ENCODE results near the gene GNAS-AS1.

Gene GNAS-AS1

DNA sequence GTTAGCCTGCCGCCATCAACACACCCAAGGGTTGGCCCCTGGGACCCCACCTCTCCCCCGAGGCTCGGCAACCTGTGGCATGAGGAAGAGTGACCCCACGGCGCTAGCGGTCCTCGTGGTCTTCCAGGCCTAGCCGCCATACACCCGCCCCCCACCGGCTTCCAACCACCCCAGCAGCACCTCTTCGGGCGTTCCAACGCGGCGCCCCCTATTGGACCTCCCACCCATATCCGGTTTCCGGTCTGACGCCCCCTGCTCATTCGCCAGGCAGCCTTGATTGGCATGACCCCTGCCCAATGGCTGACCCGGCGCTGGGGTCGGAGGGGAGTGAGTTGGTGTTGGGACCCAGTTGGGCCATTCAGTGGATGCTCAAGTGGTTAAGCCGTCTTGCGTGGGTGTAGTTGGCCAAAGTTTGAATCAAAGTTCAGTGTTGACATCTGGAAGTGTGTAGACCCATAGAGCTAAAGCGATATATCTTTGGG is at the start of gene GNAS-AS1:
Gene GNAS-AS1 (minus strand): TSS at position 210 of the 482 bp plus-strand sequence.
- DNase-seq: peak; percentile 94

DNA sequence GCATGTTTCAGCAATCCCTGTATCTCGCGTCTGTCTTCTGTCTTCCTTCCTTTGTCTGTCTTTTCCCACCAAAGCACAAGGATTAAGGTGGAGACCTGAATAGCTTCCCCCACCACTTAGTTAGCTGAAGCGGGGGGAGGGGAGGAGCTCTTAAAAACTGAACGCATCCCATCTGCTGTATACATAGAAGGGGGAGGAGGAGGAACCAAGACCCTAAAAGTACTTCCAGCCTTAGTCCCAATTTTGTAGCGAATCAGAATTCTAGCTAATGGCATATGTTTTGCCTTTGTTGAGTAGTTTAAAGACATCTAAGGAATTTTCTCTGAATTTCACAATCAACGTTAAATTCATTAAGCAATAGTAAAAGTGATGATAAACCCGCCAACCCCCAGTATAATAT is 49.7 kb upstream of the GNAS-AS1 start:
- no peak for DNase-seq

DNA sequence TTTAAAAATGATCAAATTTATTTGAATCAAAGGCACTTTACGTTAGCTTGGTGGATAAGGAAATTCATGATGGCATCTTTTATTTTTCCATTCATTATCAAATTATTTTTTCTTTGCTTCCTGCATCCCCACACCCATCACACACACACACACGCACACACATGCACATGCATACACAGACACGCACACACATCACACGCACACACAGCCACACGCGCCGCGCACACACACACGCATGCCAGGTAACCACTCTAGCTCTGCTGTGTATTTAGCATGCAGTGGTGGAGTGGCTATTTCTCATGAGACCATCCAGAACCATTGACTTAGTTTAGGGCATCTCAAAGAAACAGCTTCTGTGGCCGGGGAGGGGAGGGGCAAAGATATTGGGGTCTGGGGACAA is 48.8 kb upstream of the GNAS-AS1 start:
- DNase-seq: no peak

DNA sequence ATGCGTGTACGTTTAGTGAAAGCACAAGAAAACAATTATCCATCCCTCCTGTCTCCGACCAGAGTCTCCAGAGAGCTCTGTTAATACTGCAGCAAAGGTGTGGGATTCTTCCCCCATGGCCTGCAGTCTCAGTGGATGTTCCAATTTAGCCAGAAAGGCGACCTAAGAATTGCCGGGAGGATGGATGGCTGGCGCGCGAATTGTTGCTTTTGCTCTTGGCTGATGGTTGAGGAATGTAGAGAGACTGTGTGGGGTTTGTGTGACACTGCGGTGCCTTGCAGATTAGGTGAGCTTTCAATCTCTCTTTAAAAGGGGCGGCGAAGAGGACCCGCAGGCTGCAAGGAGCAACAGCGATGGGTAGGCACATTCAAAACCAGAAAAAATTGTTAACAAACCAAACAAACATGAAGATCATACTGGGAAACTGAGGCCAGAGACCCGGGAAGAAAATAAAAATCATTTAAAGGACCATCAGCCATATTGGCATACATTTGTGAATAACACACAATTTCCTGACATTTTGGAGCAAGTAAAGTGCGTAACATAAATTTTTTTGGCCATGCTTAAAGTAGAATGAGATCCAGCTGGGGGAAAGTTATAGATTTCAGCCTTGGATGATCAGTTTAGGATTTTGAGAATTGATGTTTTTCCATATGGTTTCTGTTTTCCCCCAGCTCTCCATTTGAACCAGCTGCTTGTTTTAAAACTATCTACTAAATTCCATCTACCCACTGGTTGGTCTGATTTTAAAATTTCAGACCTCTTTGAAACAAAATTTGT is 48.1 kb upstream of the GNAS-AS1 start:
- peak; percentile 59 for DNase-seq

DNA sequence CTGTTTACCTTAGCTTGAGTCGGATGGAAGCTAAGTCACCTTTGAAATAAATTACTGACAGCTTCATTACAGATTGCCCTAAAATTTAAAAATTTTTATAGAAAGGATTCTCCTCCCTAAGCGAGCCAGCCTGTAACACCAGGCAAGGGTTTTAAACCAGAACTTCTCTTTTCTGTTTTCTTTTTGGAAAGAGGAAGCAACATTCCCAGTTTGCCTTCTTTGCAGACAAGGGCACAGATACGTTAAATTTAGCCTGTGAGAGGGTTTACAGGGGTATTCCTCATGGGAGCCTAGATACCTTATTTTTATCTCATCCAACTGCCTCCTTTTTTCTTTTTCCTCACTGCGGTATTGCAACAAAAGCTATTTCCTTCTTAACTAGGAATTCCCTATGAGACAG is 46.8 kb upstream of the GNAS-AS1 start:
- DNase-seq: no peak

DNA sequence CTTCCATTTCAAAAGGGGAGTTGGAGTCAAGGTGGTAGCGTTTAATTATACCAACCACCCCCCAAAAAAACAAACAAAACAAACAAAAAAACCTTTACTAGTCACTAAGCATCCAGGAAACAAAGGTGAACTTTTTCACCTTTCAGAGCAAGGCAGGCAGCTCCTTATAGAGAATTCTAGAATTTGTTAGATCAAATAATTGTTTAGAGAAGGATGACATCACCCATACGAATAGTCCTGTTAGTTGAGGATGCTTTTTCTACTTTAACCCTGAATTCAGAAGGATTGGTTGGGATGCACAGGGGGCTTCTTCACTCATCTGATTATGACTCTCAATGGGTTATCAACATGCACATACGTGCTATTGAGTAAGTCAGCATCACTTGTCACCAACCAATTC is 46.1 kb upstream of the GNAS-AS1 start:
- DNase-seq: no peak

DNA sequence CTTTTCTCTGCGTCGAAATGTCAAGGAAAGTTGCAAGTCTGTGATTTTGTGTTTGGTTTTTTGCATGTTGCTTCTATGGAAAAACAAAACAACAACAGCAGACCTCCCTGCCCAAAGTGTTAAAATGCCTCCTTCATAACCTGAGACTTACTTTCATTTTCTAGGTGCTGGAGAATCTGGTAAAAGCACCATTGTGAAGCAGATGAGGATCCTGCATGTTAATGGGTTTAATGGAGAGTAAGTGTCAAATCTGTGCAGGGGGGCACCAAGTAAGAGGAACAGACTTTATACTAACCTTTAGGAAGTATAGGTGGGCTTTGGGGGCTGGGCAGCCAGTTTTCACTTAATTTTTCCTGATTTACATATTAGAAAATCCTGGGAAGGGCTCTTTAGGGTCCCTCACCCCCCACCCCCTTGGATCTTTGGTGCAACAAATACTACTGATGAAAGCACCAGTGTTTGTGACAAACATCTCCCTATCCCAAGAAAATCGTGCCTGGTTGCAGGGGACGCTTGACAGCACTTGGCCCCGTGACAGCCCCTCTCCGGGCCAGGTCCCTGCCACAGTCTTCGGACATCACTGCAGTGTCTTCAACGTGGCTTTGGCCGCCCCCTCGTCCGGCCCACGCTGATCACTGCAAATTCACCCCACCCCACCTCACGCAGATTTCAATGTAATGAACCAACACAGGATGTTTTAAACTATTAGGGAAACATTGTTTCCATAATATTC is 44.9 kb upstream of the GNAS-AS1 start:
- DNase-seq: no peak

DNA sequence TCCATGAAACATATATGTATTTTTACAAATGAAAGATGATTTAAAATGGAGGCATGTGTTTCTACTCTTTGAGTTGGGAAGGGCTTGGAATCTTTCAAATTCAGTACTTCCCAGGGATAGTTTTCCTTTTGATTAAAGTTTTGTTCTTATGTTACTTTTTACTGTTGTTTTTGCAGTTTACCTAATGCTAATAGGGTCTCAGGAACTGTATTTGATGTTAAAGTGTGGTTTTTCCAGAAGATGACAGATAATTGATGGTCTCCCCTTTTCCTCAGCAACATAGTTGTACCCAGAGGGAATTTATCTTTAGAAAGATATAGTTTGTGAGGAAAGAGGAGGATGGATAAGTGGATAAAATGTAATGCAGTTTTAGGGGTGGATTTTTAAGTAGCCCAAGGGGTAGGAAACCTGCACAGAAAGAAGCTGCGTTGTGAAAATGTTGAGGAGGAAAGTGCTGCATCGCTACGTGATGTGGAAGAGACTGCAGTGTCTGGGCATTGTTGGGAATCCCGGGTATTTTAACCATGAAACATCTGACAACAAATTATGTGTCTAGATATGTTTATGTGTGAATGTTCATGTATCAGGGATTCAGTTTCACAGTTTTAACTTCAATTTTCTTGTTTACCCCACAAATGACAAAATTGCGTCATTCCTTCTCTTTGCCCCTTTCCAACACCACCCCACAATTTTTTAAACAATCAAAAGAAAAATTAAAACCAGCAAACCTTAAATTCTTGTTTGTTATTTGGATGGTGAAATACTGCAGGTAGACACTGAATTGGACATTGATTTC is 44.1 kb upstream of the GNAS-AS1 start:
- no peak for DNase-seq

DNA sequence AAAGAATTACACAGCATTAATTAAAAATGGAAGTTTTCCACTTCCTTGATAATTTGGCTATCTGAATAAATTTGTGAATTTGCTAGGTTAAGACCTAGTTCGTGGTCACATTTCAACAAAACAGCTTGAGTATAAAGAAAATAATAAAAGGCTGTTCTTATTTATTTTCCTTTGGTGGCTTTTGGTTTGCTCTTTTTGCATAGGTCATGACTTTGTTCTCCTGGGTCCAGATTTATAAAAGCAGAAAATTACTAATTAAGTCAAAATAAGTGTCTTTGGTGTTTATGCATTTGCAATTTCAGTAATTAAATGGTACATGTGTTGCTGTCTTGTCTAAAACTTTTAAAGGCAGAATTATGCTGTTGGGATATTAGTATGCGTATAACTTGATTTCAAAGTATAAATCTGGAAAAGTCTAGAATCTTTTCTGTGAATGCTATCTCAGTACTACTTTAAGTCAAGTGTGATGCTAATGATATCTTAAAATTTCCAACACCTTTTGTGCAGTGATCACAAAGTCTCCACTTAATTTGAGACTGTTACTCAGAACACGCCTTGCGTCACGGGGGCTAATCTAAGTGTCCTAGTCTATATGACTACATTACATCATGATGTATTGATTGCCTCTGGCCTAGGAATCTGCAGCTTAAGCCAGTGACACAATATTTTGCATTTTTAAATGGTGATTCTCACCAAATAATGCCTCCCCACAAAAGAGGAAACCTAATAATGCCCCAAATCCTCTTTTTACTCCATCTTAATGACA is 42.8 kb upstream of the GNAS-AS1 start:
- peak; percentile 70 for DNase-seq

DNA sequence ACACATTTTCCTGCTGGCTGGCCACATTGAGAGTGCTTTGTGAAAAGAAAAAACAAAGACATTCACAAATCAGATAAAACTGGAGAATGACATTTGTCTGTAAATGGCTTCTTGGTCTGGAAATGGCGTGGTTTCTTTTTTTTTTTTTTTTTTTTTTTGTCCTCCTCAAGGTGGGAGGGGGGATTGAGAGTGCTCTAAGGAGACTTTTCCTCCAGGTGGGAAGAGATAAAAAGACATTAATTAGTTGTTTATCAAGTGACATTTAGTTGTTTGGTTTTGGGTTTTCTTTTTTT is 42.2 kb upstream of the GNAS-AS1 start:
- no peak for DNase-seq

DNA sequence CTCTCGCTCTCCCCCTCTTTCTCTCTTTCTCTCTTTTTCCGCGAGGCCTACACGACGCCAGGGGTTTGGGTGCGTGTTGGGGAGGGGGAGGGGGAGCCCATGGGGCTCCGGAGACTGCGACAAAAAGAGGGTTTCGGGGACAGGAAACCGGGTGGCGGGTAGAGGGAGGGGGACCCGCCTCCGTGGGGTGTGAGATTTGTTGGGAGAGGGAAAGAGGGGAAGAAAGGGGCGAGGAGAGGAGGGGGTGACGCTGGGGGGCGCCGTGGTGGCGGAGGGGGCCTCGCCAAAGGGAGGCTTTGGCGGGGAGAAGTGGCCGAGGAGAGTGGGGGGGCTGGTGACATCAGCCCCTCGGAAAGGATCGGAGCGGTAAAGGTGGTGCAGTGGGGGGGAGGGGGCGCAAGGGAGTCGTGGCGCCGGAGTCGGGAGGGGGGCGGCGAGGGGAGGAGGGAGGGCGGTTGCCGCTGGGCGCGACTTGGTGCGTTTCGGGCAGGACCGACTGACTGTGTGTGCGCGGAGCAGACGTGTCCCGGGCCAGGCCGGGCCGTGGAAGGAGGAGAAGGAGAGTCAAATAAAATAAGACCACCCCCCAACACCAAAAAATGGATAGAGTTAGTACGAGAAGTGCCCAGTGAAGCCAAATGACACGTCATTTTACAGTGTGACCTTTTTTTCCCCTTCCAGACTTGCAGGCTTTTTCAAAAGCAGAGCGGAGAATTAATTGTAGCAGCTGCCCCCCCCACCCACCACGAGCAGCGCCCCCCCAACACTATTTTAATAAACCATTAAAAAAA is 41.6 kb upstream of the GNAS-AS1 start:
- peak; percentile 91 for DNase-seq

DNA sequence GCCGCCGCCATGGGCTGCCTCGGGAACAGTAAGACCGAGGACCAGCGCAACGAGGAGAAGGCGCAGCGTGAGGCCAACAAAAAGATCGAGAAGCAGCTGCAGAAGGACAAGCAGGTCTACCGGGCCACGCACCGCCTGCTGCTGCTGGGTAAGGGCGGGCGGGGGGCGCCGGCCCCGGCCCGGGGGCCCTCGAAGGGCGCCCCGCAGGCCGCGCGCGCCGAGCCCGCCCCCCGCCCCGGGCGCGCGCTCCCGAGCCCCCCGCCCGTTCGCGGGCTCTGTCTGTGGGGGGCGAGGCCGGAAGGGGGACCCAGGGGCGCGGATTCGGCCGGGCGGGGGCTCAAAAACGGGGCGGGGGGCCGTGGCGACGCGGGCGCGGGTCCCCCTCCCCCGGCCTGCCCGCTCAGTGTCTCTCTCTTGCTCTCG is 41.0 kb upstream of the GNAS-AS1 start:
- peak; percentile 81 for DNase-seq

DNA sequence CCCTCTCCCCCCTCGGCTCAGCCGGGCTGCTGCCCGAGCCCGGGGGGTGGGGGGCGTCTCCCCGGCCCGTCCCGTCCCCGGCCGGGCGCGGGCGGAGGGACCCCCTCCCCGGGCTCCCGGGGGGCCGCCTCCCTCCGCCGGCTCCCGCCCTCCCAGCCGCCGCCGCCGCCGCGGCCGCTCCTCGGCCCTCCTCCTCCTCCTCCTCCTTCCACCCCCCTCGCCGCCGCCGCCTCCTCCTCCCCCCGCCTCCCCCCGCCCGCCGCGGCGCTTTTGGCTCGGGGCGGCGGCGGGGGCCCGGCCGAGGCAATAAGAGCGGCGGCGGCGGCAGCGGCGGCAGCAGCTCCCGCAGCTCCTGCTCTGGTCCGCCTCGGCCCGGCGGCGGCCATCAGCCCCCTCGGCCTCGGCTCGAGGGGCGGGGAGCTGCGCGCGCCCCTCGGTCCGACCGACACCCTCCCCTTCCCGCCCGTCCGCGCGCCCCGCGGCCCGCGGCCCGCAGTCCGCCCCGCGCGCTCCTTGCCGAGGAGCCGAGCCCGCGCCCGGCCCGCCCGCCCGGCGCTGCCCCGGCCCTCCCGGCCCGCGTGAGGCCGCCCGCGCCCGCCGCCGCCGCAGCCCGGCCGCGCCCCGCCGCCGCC is 40.5 kb upstream of the GNAS-AS1 start:
- no peak for DNase-seq

DNA sequence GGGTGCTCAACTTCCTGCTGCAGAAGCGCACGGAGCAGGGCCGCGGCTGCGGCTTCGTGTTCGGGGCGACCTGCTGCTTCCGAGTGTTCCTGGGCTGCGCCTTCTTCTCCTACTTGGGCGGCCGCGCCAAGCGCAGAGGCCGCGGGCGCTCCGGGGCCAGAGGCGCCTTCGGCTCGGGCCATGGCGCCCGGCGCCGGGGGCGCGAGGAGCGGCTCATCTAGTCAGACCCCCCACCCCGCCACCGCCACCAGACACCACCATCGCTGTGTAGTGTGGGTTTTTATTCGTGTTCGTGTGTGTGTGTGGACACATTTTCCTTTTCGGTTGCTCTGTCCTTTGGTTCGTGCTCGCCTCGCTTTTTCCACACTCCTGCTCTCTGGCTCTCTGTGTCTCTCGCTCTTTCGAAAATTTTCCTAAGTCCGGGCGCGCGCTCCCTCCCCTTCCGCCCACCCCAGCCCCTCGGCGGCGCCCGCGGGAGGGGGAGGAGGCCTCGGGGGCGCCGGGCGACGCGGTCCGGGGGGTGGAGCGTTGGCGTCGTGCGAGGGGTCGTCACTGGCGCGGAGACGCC is 39.9 kb upstream of the GNAS-AS1 start:
- DNase-seq: peak; percentile 96

DNA sequence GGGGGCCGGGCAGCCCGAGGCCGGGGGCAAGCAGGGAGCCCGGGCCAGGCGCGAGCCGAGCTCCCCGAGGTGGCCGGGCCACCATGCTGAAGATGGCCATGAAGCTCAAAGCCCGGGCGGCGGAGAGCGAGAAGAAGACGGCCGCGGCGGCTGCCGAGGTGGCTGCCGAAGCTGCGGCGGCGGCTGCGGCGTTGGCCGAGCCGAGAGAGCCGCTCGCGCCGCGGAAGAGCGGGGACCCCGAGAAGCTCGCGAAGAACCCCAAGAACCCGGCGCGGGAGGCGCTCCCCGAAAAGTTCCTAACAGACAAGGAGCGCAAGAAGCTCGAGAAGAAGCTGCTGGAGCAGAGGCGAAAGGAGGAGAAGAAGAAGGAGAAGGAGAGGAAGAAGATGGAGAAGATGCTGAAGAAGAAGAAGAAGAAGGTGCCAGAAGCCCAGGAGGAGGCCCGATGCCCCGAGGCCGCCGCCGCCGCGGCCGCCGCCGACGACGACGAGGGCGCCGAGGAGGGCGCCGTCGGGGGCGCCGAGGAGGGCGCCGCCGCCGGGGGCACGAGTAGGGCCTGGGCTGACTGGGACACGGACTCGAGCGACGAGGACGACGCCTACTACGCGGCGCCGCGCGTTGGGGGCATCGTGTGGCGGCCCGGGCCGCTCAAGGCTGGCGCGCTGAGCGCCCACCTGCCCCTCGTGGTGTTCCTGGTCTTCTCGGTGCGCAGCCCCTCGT is 39.3 kb upstream of the GNAS-AS1 start:
- no peak for DNase-seq

DNA sequence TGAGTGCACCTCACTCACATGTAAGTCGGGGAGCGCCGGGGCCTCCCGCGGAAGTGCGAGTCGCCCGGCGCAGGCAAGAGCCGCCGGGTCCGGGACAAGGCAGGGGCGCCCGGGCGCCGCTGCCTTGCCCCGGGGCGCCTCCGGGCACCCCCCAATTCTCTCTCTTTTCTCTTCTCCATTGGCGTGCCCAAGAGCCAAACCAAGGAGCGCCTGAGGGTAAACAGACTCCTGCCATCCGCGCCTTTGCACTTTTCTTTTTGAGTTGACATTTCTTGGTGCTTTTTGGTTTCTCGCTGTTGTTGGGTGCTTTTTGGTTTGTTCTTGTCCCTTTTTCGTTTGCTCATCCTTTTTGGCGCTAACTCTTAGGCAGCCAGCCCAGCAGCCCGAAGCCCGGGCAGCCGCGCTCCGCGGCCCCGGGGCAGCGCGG is 38.6 kb upstream of the GNAS-AS1 start:
- peak; percentile 58 for DNase-seq

DNA sequence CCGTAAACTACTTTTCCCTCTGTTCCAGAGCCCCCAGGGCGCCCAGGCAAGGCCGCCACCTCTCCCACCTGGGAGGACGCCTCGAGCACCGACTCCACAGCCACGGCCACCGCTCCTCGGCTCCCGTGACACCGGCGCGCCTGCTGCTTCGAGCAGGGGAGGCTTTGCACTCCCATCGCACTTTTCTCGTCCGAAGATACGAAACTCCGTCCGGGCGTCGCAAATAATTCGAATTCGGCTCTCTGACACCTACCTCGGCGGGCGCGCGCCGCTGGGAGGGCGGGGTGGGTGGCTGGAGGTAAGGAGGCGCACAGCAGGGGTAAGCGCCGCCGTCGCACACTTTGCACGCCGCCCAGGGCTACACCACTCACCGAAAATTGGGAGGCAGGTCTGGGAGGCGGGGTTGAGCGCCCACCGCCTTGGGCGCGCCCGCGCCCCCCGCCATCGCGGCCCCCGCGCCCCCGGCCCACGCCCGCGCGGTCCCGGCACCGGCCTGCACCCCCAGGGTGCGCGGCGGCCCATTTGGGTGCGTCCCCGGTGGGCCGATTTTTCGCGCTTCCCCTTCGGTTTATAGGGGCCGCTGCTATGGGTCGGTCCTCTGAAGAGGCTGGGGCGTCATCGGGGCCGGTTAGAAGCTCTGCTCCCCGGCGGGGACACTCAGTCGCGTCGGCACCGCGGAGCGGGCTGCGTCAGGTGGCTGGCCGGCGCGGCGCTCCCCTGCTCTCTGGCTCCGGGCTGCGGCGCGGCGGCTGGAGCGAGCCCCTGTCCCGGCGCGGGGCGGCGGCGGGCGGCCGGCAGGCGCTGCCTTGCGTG is 38.0 kb upstream of the GNAS-AS1 start:
- DNase-seq: peak; percentile 86

DNA sequence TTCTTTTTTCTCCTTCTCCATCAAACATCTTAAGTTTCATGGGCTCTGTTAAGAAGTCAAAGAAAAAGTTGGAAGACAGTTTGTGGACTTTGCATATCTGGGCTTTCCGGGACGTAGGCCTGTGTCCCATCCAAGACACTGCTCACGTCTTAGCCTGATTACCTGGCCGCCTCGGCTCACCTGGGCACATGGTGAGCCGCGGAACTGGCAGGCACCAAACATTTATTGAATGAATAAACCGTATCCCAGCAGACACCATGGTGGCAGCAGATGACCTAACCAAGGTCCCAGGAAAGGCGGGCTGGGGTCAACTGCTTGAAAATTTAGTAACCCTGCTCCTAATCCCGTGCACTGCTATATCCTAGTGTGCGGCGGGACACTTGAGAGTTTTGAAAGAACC is 37.4 kb upstream of the GNAS-AS1 start:
- no peak for DNase-seq

DNA sequence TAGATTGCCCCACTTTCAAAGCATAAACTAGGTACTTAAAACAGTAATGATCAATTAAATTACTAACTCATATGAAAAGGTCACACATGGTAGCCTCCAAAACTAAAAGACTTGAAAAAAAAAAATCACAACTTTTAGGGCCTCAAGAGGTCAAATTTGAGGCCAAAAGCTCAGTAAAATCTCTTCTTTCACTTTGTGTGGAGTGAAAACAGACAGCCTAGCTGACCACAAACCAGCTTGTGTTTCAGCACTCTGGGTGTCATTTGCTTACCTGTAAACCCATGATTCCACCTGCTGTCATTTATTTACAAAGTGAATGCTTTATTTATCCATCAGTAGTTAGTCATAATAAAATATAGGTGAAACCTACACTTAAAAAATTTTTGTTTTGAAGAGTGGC is 35.8 kb upstream of the GNAS-AS1 start:
- DNase-seq: no peak

Measured in eye (tissue), 1 donor.